ENCODE results near the gene PSPC1. TPM values are rescaled to one million over a fixed set of nuclear protein-coding genes. Genes with fewer than 3 reads are reported as not detected.

Gene PSPC1
- total RNA-seq, 1 donor, result 80.7 TPM

- no peak for DNase-seq (ENCODE audit: low read depth)
- no peak overlapping the region for H3K4me3 ChIP-seq (ENCODE audit: low read depth, low read length)
- TF ChIP-seq CTCF (IDR thresholded peaks at IDR 0.05; ENCODE audit: insufficient read depth, low read depth, low read length), result no peak
Measured at GRCh38 chr13:19673473-19674430, 109.0 kb downstream of the PSPC1 start.

GRCh38 chr13:19672990-19673389 lies 109.8 kb downstream of the PSPC1 start:
- no peak for DNase-seq (ENCODE audit: low read depth)
- no peak for TF ChIP-seq CTCF (IDR thresholded peaks at IDR 0.05; ENCODE audit: insufficient read depth, low read depth, low read length)

GRCh38 chr13:19670147-19670546 lies 112.6 kb downstream of the PSPC1 start:
- no peak overlapping the region for H3K4me3 ChIP-seq (ENCODE audit: low read depth, low read length)
- no peak for DNase-seq (ENCODE audit: low read depth)
- TF ChIP-seq CTCF (IDR thresholded peaks at IDR 0.05; ENCODE audit: insufficient read depth, low read depth, low read length), result no peak

More at GRCh38 chr13:19672990-19673389, 109.8 kb downstream of the PSPC1 start:
- H3K4me3 ChIP-seq (ENCODE audit: low read depth, low read length), result no peak overlapping the region

DNA sequence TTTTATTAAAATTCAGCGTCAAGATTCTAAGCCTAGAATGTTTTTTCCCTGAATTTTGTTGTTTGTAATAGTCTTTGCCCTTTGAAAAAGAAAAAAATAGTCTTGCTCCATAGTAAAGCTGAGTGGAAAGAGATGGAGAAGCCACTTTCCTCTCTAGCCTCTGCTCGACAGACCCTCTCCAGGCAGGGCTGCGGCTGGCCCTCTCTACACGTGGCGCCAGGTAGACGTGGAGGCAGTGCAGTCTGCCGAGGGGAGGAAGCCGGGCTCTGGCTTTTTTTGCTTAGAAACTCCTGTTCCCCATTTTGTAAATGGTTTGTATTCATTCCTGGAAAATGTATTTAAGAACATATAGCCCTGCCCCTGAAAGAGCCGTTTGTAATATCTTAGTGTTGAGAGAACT lies 114.0 kb downstream of the PSPC1 start:
- DNase-seq (ENCODE audit: low read depth), result no peak
- no peak for TF ChIP-seq CTCF (IDR thresholded peaks at IDR 0.05; ENCODE audit: insufficient read depth, low read depth, low read length)
- no peak overlapping the region for H3K4me3 ChIP-seq (ENCODE audit: low read depth, low read length)

GRCh38 chr13:19665427-19665859 lies 117.3 kb downstream of the PSPC1 start:
- no peak for TF ChIP-seq CTCF (IDR thresholded peaks at IDR 0.05; ENCODE audit: insufficient read depth, low read depth, low read length)
- H3K4me3 ChIP-seq (ENCODE audit: low read depth, low read length), result no peak overlapping the region
- DNase-seq (ENCODE audit: low read depth), result no peak

DNA sequence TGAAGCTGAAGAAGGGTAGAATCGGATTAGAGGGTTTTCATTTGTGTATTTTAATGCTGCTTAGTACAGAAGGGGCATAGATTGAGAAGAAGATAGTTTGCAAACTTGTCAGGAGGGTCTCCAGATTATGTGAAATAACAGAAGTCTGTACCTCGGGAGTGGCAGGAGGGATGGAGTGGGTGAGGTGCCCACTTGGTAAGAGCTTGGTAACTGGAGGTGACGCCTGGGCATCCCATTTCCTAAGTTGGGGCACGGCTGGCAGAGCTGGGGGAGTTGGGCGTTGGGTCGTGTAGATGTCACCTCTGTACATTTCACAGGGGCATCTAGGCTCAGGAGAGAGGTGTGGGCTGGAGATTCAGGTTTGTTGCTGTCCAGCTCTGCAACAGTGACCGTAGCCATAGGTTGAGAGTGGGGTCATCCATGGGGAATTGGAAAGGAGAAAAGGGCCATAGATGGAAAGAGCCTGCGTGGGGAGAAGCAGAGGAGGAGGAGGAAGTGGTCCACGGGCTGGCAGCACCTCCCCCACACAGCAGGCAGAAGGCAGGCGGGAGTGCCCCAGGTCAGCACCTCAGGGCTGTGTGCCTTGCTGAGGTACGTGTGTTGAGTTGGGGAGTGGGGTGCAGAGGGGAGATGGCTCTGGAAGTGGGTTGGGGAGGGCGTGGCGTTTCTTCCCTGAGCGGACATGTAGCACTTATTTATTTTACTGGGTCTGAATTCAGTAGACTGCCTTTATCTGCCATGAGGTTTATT lies 118.1 kb downstream of the PSPC1 start:
- no peak overlapping the region for H3K4me3 ChIP-seq (ENCODE audit: low read depth, low read length)
- DNase-seq (ENCODE audit: low read depth), result no peak
- TF ChIP-seq CTCF (IDR thresholded peaks at IDR 0.05; ENCODE audit: insufficient read depth, low read depth, low read length), result no peak

Data from fibroblast of villous mesenchyme (primary cell).